Mesenchymal stem cell (in vitro differentiated cells and primary cell): ENCODE measurements around the gene DMGDH.

Experiments used
- DNase-seq: peaks from one replicate; pipeline ENCODE4 v3.0.0-alpha.2; 2013
- H2AFZ ChIP-seq: one replicate; pipeline ENCODE4 v1.6.1; 2013; ENCODE audit warnings: low read depth, mild to moderate bottlenecking, control low read depth, inconsistent platforms, low read length, moderate library complexity
- H2AK5ac ChIP-seq: 2 replicates; pipeline ENCODE4 v1.6.1; 2013; ENCODE audit warnings: low read length, moderate library complexity, mild to moderate bottlenecking, inconsistent platforms; ENCODE audit not compliant: severe bottlenecking
- H2BK120ac ChIP-seq: one replicate; pipeline ENCODE4 v1.6.1; 2013; ENCODE audit warnings: low read depth, mild to moderate bottlenecking, inconsistent platforms, low read length, moderate library complexity
- H2BK12ac ChIP-seq, 2 experiments: one replicate each; pipeline ENCODE4 v1.6.1; 2013; ENCODE audit warnings: inconsistent platforms in 2 of 2, low read length in 2 of 2, mild to moderate bottlenecking in 2 of 2, moderate library complexity in 2 of 2, control low read depth in 1 of 2
- H2BK15ac ChIP-seq: one replicate; pipeline ENCODE4 v1.6.1; 2013; ENCODE audit warnings: mild to moderate bottlenecking, low read depth, inconsistent platforms; ENCODE audit not compliant: poor library complexity, severe bottlenecking
- H2BK5ac ChIP-seq: 2 replicates; pipeline ENCODE4 v1.6.1; 2013; ENCODE audit warnings: low read depth, mild to moderate bottlenecking, low read length, control low read depth, inconsistent platforms; ENCODE audit not compliant: poor library complexity, severe bottlenecking
- H3K14ac ChIP-seq, 2 experiments: one replicate each; pipeline ENCODE4 v1.6.1; 2013; ENCODE audit warnings: inconsistent platforms in 2 of 2, low read length in 2 of 2, control low read depth in 1 of 2, mild to moderate bottlenecking in 1 of 2, moderate library complexity in 1 of 2
- H3K18ac ChIP-seq, 2 experiments: one replicate each; pipeline ENCODE4 v1.6.1; 2013; ENCODE audit warnings: inconsistent platforms in 2 of 2, low read length in 2 of 2, control low read depth in 1 of 2, low read depth in 1 of 2, mild to moderate bottlenecking in 1 of 2
- H3K23ac ChIP-seq, 2 experiments: one replicate each; pipeline ENCODE4 v1.6.1; 2013; ENCODE audit warnings: inconsistent platforms in 2 of 2, low read length in 2 of 2, mild to moderate bottlenecking in 2 of 2, moderate library complexity in 2 of 2, control low read depth in 1 of 2
- H3K27ac ChIP-seq: 2 replicates; pipeline ENCODE4 v1.5.1; 2013; ENCODE audit warnings: mild to moderate bottlenecking, moderate library complexity, low read length, control low read depth, inconsistent platforms; ENCODE audit not compliant: poor library complexity, severe bottlenecking
- H3K27me3 ChIP-seq, 2 experiments: 2 replicates each; pipeline versions ENCODE4 v1.6.1 to v1.7.0; 2013; ENCODE audit warnings: low read length in 2 of 2, mild to moderate bottlenecking in 2 of 2, moderate library complexity in 2 of 2, control low read depth in 1 of 2, inconsistent platforms in 1 of 2; ENCODE audit not compliant: control insufficient read depth in 1 of 2, insufficient read depth in 1 of 2
- H3K36me3 ChIP-seq, 2 experiments: 2 replicates each; pipeline versions ENCODE4 v1.6.1 to v1.7.0; 2013; ENCODE audit warnings: low read length in 2 of 2, control low read depth in 1 of 2, inconsistent platforms in 1 of 2, low read depth in 1 of 2, mild to moderate bottlenecking in 1 of 2; ENCODE audit not compliant: insufficient read depth in 2 of 2, control insufficient read depth in 1 of 2
- H3K4ac ChIP-seq, 2 experiments: one replicate each; pipeline ENCODE4 v1.6.1; 2013; ENCODE audit warnings: inconsistent platforms in 2 of 2, low read length in 2 of 2, mild to moderate bottlenecking in 2 of 2, moderate library complexity in 2 of 2, control low read depth in 1 of 2, low read depth in 1 of 2
- H3K4me1 ChIP-seq: 2 replicates; pipeline ENCODE4 v1.6.1; 2013; ENCODE audit warnings: low read depth, low read length, control low read depth; ENCODE audit not compliant: control insufficient read depth, insufficient read depth
- H3K4me2 ChIP-seq: 2 replicates; pipeline ENCODE4 v1.6.1; 2013; ENCODE audit warnings: low read length, mild to moderate bottlenecking, inconsistent platforms; ENCODE audit not compliant: poor library complexity, severe bottlenecking
- H3K4me3 ChIP-seq, 2 experiments: 2 replicates each; pipeline versions ENCODE4 v1.5.1 to v1.7.0; 2013; ENCODE audit warnings: low read length in 2 of 2, mild to moderate bottlenecking in 2 of 2, control low read depth in 1 of 2, low read depth in 1 of 2; ENCODE audit not compliant: insufficient read depth in 1 of 2
- H3K79me1 ChIP-seq: replicated peaks from 2 replicates; pipeline ENCODE4 v1.6.1; 2013; ENCODE audit warnings: mild to moderate bottlenecking, control low read depth, low read length, inconsistent platforms; ENCODE audit not compliant: poor library complexity, severe bottlenecking
- H3K9ac ChIP-seq: 2 replicates; pipeline ENCODE4 v1.7.0; 2013; ENCODE audit warnings: mild to moderate bottlenecking, low read length, moderate library complexity
- H3K9me3 ChIP-seq: 2 replicates; pipeline ENCODE4 v1.7.0; 2013; ENCODE audit warnings: mild to moderate bottlenecking, low read length; ENCODE audit not compliant: control insufficient read depth
- H4K8ac ChIP-seq: one replicate; pipeline ENCODE4 v1.6.1; 2013; ENCODE audit warnings: inconsistent platforms, mild to moderate bottlenecking, low read length, moderate library complexity
- H4K91ac ChIP-seq: one replicate; pipeline ENCODE4 v1.6.1; 2013; ENCODE audit warnings: mild to moderate bottlenecking, low read length, inconsistent platforms
- WGBS: methylation state at CpG from one replicate; pipeline ENCODE4 v1.1.7; 2013; ENCODE audit warnings: mixed read lengths; 5-methylcytosine and 5-hydroxymethylcytosine counted together

Gene DMGDH

DNA sequence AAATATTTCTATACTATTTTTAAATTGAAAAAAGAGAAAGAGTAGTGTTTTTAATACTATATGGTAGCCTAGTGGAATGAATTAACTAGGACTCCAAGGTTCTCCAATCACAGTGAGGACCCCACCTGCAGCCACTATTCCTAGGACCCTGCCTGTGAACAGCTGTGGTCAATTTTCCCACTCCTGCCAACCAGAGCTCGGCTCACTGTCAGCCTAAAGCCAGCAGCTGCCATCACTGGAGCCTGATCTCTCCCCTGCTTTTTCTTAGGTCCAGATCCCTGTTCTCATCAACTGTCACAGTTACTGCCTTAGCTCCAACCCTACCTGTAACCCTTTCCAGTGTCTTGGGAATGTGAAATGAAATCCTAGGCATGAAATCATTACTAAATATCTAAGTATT, 109.7 kb downstream of the DMGDH start:
- 89% methylated on average over 1 of the region's 1 CpG for WGBS
- H3K14ac ChIP-seq: no peak overlapping the region

GRCh38 chr5:78958672-78959445, 110.6 kb downstream of the DMGDH start:
- Histone ChIP-seq H3K18ac (no peak overlapping the region), H3K23ac (no peak overlapping the region), H3K4me3 (no peak overlapping the region), H4K8ac (no peak overlapping the region), H2BK120ac (no peak overlapping the region), H3K14ac (no peak overlapping the region), H3K36me3 (peaks cover 0 to 4% of the 10 kb centered on the region in 2 experiments), H2BK12ac (no peak overlapping the region), H2AFZ (no peak overlapping the region), H2AK5ac (no peak overlapping the region), H2BK5ac (no peak overlapping the region), H2BK15ac (no peak overlapping the region), H3K9ac (no peak overlapping the region), H3K4me1 (peaks cover 5% of the 10 kb centered on the region), H3K79me1 (no peaks in the 10 kb centered on the region), H3K9me3 (no peaks in the 10 kb centered on the region), H3K27ac (peak overlapping the region; percentile 30), H4K91ac (no peak overlapping the region), H3K4me2 (no peak overlapping the region), H3K4ac (no peak overlapping the region), H3K27me3 (no peaks in the 10 kb centered on the region)
- DNase-seq: no peak
- WGBS: 90% methylated on average over 3 of the region's 3 CpGs

More for the DNA sequence above, 109.7 kb downstream of the DMGDH start:
- H2BK5ac ChIP-seq: no peak overlapping the region
- H4K8ac ChIP-seq: no peak overlapping the region
- H3K79me1 ChIP-seq: no peaks in the 10 kb centered on the region
- H3K4me1 ChIP-seq: peaks cover 5% of the 10 kb centered on the region
- no peaks in the 10 kb centered on the region for H3K9me3 ChIP-seq
- no peak overlapping the region for H3K27ac ChIP-seq
- no peak overlapping the region for H2BK120ac ChIP-seq
- H2AK5ac ChIP-seq: peak overlapping the region; percentile 13
- H2BK15ac ChIP-seq: no peak overlapping the region
- no peak overlapping the region for H3K4ac ChIP-seq
- no peaks in the 10 kb centered on the region for H3K27me3 ChIP-seq
- H3K23ac ChIP-seq: no peak overlapping the region
- no peak for DNase-seq
- H4K91ac ChIP-seq: no peak overlapping the region
- no peak overlapping the region for H2AFZ ChIP-seq
- H3K4me2 ChIP-seq: no peak overlapping the region
- no peak overlapping the region for H3K9ac ChIP-seq
- no peak overlapping the region for H3K18ac ChIP-seq
- H3K36me3 ChIP-seq: peaks cover 0 to 9% of the 10 kb centered on the region in 2 experiments
- H3K4me3 ChIP-seq: no peak overlapping the region
- no peak overlapping the region for H2BK12ac ChIP-seq

- Histone ChIP-seq H2BK15ac (no peak overlapping the region), H3K18ac (no peak overlapping the region), H2BK12ac (no peak overlapping the region), H2BK5ac (no peak overlapping the region), H2BK120ac (no peak overlapping the region), H3K4ac (no peak overlapping the region), H3K4me1 (peaks cover 7% of the 10 kb centered on the region), H3K79me1 (peaks cover 2% of the 10 kb centered on the region), H3K27ac (no peak overlapping the region), H2AFZ (no peak overlapping the region), H3K4me2 (no peak overlapping the region), H3K23ac (no peak overlapping the region), H3K9me3 (no peaks in the 10 kb centered on the region), H3K14ac (no peak overlapping the region), H3K9ac (no peak overlapping the region), H2AK5ac (no peak overlapping the region), H3K4me3 (no peak overlapping the region), H4K8ac (no peak overlapping the region), H3K36me3 (no peaks in the 10 kb centered on the region), H4K91ac (no peak overlapping the region), H3K27me3 (no peaks in the 10 kb centered on the region)
- DNase-seq: no peak
- no CpG with 5 or more reads among the region's 1 CpG for WGBS
Measured at GRCh38 chr5:78956901-78957300, 112.6 kb downstream of the DMGDH start.

DNA sequence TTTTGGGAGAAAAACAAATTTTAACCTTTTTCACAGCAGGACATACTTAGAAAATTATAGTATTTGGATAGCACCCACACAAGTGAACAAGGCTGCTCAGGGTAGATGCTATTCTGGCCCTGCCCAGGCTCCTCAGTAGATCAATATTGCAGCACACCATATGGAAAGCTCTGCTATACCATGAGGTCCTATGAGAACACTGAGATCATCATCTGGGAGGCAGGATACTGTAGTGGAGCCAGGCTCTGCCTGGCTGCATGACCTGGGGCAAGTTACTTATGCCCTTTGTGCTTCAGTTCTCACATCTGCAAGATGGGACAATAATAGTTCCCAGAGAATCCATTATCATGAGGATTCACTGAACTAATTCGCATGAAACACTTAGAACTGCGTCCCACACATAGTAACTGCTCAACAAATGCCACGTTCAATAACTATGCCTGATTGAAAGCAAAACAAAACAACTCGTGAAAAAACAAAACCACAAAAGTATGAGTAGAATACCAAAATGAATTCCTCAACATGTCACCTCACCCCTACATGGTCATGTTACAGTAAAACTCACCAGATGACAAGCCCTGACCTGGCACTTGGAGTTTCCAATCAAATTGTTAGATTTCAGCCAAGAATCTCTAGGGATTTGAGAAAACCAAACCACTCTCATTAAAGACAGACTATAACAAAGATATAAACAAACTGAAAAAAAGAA, 116.2 kb downstream of the DMGDH start:
- Histone ChIP-seq H3K4ac (no peak overlapping the region), H3K14ac (no peak overlapping the region), H3K36me3 (no peaks in the 10 kb centered on the region), H3K4me1 (peaks cover 4% of the 10 kb centered on the region), H3K18ac (peak overlapping the region in 1 of 2 experiments; percentile 6), H2AFZ (no peak overlapping the region), H2BK120ac (no peak overlapping the region), H2AK5ac (no peak overlapping the region), H3K79me1 (peaks cover 2% of the 10 kb centered on the region), H2BK15ac (no peak overlapping the region), H4K91ac (no peak overlapping the region), H3K27ac (no peak overlapping the region), H2BK12ac (no peak overlapping the region), H3K4me3 (no peak overlapping the region), H3K9ac (no peak overlapping the region), H3K27me3 (no peaks in the 10 kb centered on the region), H4K8ac (no peak overlapping the region), H2BK5ac (no peak overlapping the region), H3K23ac (no peak overlapping the region), H3K4me2 (no peak overlapping the region), H3K9me3 (no peaks in the 10 kb centered on the region)
- 79% methylated on average over 4 of the region's 4 CpGs for WGBS
- peak; percentile 9 for DNase-seq
